ENCODE measurements around the gene HEBP1. TPM values are rescaled to one million over a fixed set of nuclear protein-coding genes. Genes with fewer than 3 reads are reported as not detected.

HEBP1 gene
- total RNA-seq, 1 donor from 2014 or later: 7.6 TPM

Other genes with a start within 250 kb of the HEBP1 start
- gene APOLD1, start 214.6 kb downstream of the HEBP1 start, total RNA-seq: 7.3 and 11.0 TPM in 2 replicates
- gene DDX47, start 186.9 kb downstream of the HEBP1 start, total RNA-seq: 87.1 and 87.6 TPM in 2 replicates
- not detected in 2 replicates for gene GPRC5A, start 108.7 kb downstream of the HEBP1 start, total RNA-seq
- not detected in 2 replicates for gene GPRC5D, start 48.1 kb downstream of the HEBP1 start, total RNA-seq
- gene FAM234B, start 44.1 kb upstream of the HEBP1 start, total RNA-seq: 3.8 and 4.1 TPM in 2 replicates
- not detected in 2 replicates for gene GSG1, start 103.4 kb upstream of the HEBP1 start, total RNA-seq
- gene EMP1, start 196.5 kb upstream of the HEBP1 start, total RNA-seq: 15.7 and 16.3 TPM in 2 replicates

All from T-helper 1 cell treated with Interleukin-12 subunit alpha and Interleukin-12 subunit beta and Interleukin-4 antibody, amounts not matched to agents 30 ng/mL and 1 ng/mL, for 36 hours (primary cell).